GM23338 (cell line): Measurements from ENCODE around the gene PTH1R. TPM values are rescaled to one million over a fixed set of nuclear protein-coding genes. Genes with fewer than 3 reads are reported as not detected.

Experiments used
- ATAC-seq: fragments of 200-7000 bp; cut with Tn5 transposase; 3 replicates; pipeline ENCODE4 v1.9.1; 2020
- DNase-seq: peaks from one replicate; pipeline ENCODE4 v3.0.0-alpha.2; 2015; ENCODE audit warnings: low spot score
- H2AFZ ChIP-seq: fragments of 200-600 bp; sonication (generic); 2 replicates; pipeline ENCODE4 v1.8.0; 2016; ENCODE audit warnings: antibody characterized with exemption, mild to moderate bottlenecking, moderate library complexity
- H3F3A ChIP-seq: fragments of 200-600 bp; sonication (generic); replicated peaks from 2 replicates; pipeline ENCODE4 v1.8.0; 2017; ENCODE audit warnings: antibody characterized with exemption, mixed run types, low read depth
- H3K27ac ChIP-seq: fragments of 200-600 bp; sonication (generic); 2 replicates; pipeline ENCODE4 v1.6.1; 2016; ENCODE audit warnings: low read depth
- H3K27me3 ChIP-seq: fragments of 200-600 bp; sonication (generic); 2 replicates; pipeline ENCODE4 v1.8.0; 2016; ENCODE audit warnings: mild to moderate bottlenecking, mixed run types, moderate library complexity; ENCODE audit not compliant: insufficient read depth
- H3K36me3 ChIP-seq: fragments of 200-600 bp; sonication (generic); 2 replicates; pipeline ENCODE4 v1.8.0; 2016; ENCODE audit warnings: mild to moderate bottlenecking; ENCODE audit not compliant: insufficient read depth
- H3K4me1 ChIP-seq: fragments of 200-600 bp; sonication (generic); 2 replicates; pipeline ENCODE4 v1.8.0; 2016; ENCODE audit warnings: mild to moderate bottlenecking, moderate library complexity; ENCODE audit not compliant: insufficient read depth
- H3K4me2 ChIP-seq: fragments of 200-600 bp; sonication (generic); 2 replicates; pipeline ENCODE4 v1.7.1; 2017; ENCODE audit warnings: mixed run types
- H3K4me3 ChIP-seq: fragments of 200-600 bp; sonication (generic); 2 replicates; pipeline ENCODE4 v1.6.1; 2016; ENCODE audit warnings: mixed run types
- H3K79me2 ChIP-seq: fragments of 200-600 bp; sonication (generic); replicated peaks from 2 replicates; pipeline ENCODE4 v1.8.0; 2017; ENCODE audit warnings: mild to moderate bottlenecking; ENCODE audit not compliant: insufficient read depth
- H3K9me2 ChIP-seq: fragments of 200-600 bp; sonication (generic); 2 replicates; pipeline ENCODE4 v1.8.0; 2017; ENCODE audit not compliant: insufficient read depth
- H4K20me1 ChIP-seq: fragments of 200-600 bp; sonication (generic); replicated peaks from 2 replicates; pipeline ENCODE4 v1.8.0; 2017; ENCODE audit warnings: mild to moderate bottlenecking; ENCODE audit not compliant: insufficient read depth
- H3K27ac Mint-ChIP-seq: 2 replicates; pipeline ENCODE4 v1.8.0; 2020; ENCODE audit warnings: inconsistent platforms, mild to moderate bottlenecking, moderate library complexity, mixed read lengths
- H3K27me3 Mint-ChIP-seq: 3 replicates; pipeline ENCODE4 v1.8.0; 2022; ENCODE audit warnings: low read depth, mild to moderate bottlenecking, moderate library complexity, mixed read lengths, inconsistent platforms; ENCODE audit not compliant: insufficient read depth, poor library complexity
- H3K36me3 Mint-ChIP-seq: 3 replicates; pipeline ENCODE4 v1.8.0; 2021; ENCODE audit warnings: low read depth, mild to moderate bottlenecking, inconsistent platforms, moderate library complexity, mixed read lengths
- H3K4me1 Mint-ChIP-seq: 3 replicates; pipeline ENCODE4 v1.8.0; 2020; ENCODE audit warnings: mild to moderate bottlenecking, inconsistent platforms, mixed read lengths
- H3K4me3 Mint-ChIP-seq: 3 replicates; pipeline ENCODE4 v1.8.0; 2021; ENCODE audit warnings: moderate library complexity, mild to moderate bottlenecking, inconsistent platforms, mixed read lengths
- H3K9me3 Mint-ChIP-seq: 3 replicates; pipeline ENCODE4 v1.8.0; 2020; ENCODE audit warnings: moderate library complexity, mild to moderate bottlenecking, inconsistent platforms, mixed read lengths
- CREB1 ChIP-seq: fragments of 250-450 bp; sonication (Bioruptor Pico); IDR thresholded peaks from 2 replicates; pipeline ENCODE4 v1.5.0; 2020; ENCODE audit warnings: low read depth, mild to moderate bottlenecking, moderate library complexity
- EZH2 ChIP-seq: fragments of 200-600 bp; sonication (generic); IDR thresholded peaks from one replicate; pipeline ENCODE4 v1.8.0; 2017; ENCODE audit warnings: antibody characterized with exemption, mild to moderate bottlenecking, low read depth; ENCODE audit not compliant: unreplicated experiment
- JUNB ChIP-seq: IDR thresholded peaks from one replicate; pipeline ENCODE4 v1.6.1; 2016; ENCODE audit warnings: antibody characterized with exemption; ENCODE audit not compliant: unreplicated experiment
- NANOG ChIP-seq: IDR thresholded peaks from 2 replicates; pipeline ENCODE4 v1.6.1; 2016; ENCODE audit warnings: antibody characterized with exemption, borderline replicate concordance
- POLR2AphosphoS5 ChIP-seq: IDR thresholded peaks from 2 replicates; pipeline ENCODE4 v1.6.1; 2016; ENCODE audit warnings: antibody characterized with exemption, low read depth
- REST ChIP-seq: IDR thresholded peaks from one replicate; pipeline ENCODE4 v1.6.1; 2018; ENCODE audit warnings: antibody characterized with exemption; ENCODE audit not compliant: unreplicated experiment
- STAT1 ChIP-seq: IDR thresholded peaks from one replicate; pipeline ENCODE4 v1.6.1; 2016; ENCODE audit warnings: antibody characterized with exemption; ENCODE audit not compliant: unreplicated experiment
- ZNF114 ChIP-seq: fragments of 250-450 bp; sonication (Bioruptor Pico); IDR thresholded peaks from 2 replicates; pipeline ENCODE4 v1.5.0; 2020; ENCODE audit warnings: mild to moderate bottlenecking, moderate library complexity
- ZNF462 ChIP-seq: fragments of 250-450 bp; sonication (Bioruptor Pico); IDR thresholded peaks from 2 replicates; pipeline ENCODE4 v1.5.0; 2020; ENCODE audit warnings: mild to moderate bottlenecking, moderate library complexity
- polyA plus RNA-seq: library from polyadenylated mRNA; unstranded; fragments of >200 nt; fragmentation: Nextera tagmentation; extraction: Ambion mirVana; gene quantifications from 2 replicates; pipeline ENCODE4 v1.2.1, GENCODE V29; 2016
- total RNA-seq: library from RNA; depleted of rRNA; stranded (reverse); fragments of >200 nt; shearing (Covaris generic); gene quantifications from 2 replicates; pipeline ENCODE4 v1.2.3, GENCODE V29; 2014

The PTH1R gene
- total and polyA plus RNA-seq, 2 experiments from 2014 or later: 1.3 to 1.9 TPM

- TF ChIP-seq EZH2 (no peak), REST (no peak), POLR2AphosphoS5 (no peak), ZNF114 (CRISPR knock-in tag) (no peak), JUNB (no peak)
These were observed 40.7 kb downstream of the PTH1R start (continued) for GRCh38 chr3:46918202-46918601.

GRCh38 chr3:46918634-46919033 lies 41.1 kb downstream of the PTH1R start:
- peaks cover 5% of the 10 kb centered on the region for H3K27me3 Mint-ChIP-seq
- TF ChIP-seq POLR2AphosphoS5: no peak
- TF ChIP-seq NANOG: no peak
- TF ChIP-seq CREB1 (CRISPR knock-in tag): no peak
- no peak for TF ChIP-seq STAT1
- no peak for TF ChIP-seq ZNF114 (CRISPR knock-in tag)
- H3K9me3 Mint-ChIP-seq: peaks cover 15% of the 10 kb centered on the region; the same call in 2 of the 3 replicates
- no peak overlapping the region for H3K4me3 Mint-ChIP-seq
- Histone ChIP-seq H3K79me2 (no peaks in the 10 kb centered on the region), H3K4me3 (no peak overlapping the region), H3K4me2 (no peak overlapping the region), H3K27ac (no peak overlapping the region), H2AFZ (no peak overlapping the region), H4K20me1 (peaks cover 10% of the 10 kb centered on the region; the same call in 1 of the 2 replicates), H3K27me3 (no peaks in the 10 kb centered on the region), H3F3A (0 out of 2 replicates have a peak, but pooled peaks cover 5% of the 10 kb centered on the region), H3K4me1 (no peaks in the 10 kb centered on the region), H3K36me3 (peaks cover 37% of the 10 kb centered on the region), H3K9me2 (no peaks in the 10 kb centered on the region; the same call in 1 of the 2 replicates)
- H3K27ac Mint-ChIP-seq: no peak overlapping the region
- no peak for DNase-seq
- no peaks in the 10 kb centered on the region for H3K4me1 Mint-ChIP-seq
- H3K36me3 Mint-ChIP-seq: peaks cover 67% of the 10 kb centered on the region
- no peak for ATAC-seq

- Histone ChIP-seq H3K4me1 (no peaks in the 10 kb centered on the region), H2AFZ (no peak overlapping the region), H3F3A (0 out of 2 replicates have a peak, but pooled peaks cover 17% of the 10 kb centered on the region), H3K36me3 (peaks cover 37% of the 10 kb centered on the region), H3K4me2 (no peak overlapping the region), H3K9me2 (no peaks in the 10 kb centered on the region; the same call in 1 of the 2 replicates), H4K20me1 (peaks cover 14% of the 10 kb centered on the region; the same call in 1 of the 2 replicates), H3K27ac (no peak overlapping the region), H3K79me2 (no peaks in the 10 kb centered on the region), H3K4me3 (no peak overlapping the region), H3K27me3 (no peaks in the 10 kb centered on the region)
- Mint-ChIP-seq H3K9me3 (peaks cover 15% of the 10 kb centered on the region; the same call in 2 of the 3 replicates), H3K36me3 (peaks cover 79% of the 10 kb centered on the region), H3K27me3 (peaks cover 7% of the 10 kb centered on the region), H3K4me3 (no peak overlapping the region), H3K4me1 (no peaks in the 10 kb centered on the region), H3K27ac (no peak overlapping the region)
- ATAC-seq: no peak
- no peak for DNase-seq
- TF ChIP-seq ZNF462 (CRISPR knock-in tag) (no peak), STAT1 (no peak), POLR2AphosphoS5 (no peak)
These were observed 43.5 kb downstream of the PTH1R start for GRCh38 chr3:46921041-46921440.
